ENCODE data around the gene APC.

GRCh38 chr5:112833971-112834370, 96.3 kb downstream of the APC start:
- TF ChIP-seq, protein P1, sequence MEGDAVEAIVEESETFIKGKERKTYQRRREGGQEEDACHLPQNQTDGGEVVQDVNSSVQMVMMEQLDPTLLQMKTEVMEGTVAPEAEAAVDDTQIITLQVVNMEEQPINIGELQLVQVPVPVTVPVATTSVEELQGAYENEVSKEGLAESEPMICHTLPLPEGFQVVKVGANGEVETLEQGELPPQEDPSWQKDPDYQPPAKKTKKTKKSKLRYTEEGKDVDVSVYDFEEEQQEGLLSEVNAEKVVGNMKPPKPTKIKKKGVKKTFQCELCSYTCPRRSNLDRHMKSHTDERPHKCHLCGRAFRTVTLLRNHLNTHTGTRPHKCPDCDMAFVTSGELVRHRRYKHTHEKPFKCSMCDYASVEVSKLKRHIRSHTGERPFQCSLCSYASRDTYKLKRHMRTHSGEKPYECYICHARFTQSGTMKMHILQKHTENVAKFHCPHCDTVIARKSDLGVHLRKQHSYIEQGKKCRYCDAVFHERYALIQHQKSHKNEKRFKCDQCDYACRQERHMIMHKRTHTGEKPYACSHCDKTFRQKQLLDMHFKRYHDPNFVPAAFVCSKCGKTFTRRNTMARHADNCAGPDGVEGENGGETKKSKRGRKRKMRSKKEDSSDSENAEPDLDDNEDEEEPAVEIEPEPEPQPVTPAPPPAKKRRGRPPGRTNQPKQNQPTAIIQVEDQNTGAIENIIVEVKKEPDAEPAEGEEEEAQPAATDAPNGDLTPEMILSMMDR (IDR thresholded peaks at IDR 0.05) = no peak
- TF ChIP-seq POLR2A (IDR thresholded peaks at IDR 0.05) = no peak
